HepG2 (cell line): ENCODE results near the gene EPN2. TPM values are rescaled to one million over a fixed set of nuclear protein-coding genes. Genes with fewer than 3 reads are reported as not detected.

Experiments
- CREM ChIP-seq, 2 experiments: sonication (generic) in 1 of 2; formaldehyde crosslinking in 1 of 2; IDR thresholded peaks; 2 replicates each; pipeline versions ENCODE4 v1.4.0 to v1.6.1; 2016 to 2020; ENCODE audit warnings: antibody characterized with exemption in 1 of 2, mild to moderate bottlenecking in 1 of 2, missing genetic modification reagents in 1 of 2
- DMAP1 ChIP-seq: IDR thresholded peaks from 2 replicates; pipeline ENCODE4 v1.6.1; 2016
- DRAP1 ChIP-seq: IDR thresholded peaks from 2 replicates; pipeline ENCODE4 v1.6.1; 2016; ENCODE audit warnings: missing genetic modification reagents, missing compliant biosample characterization
- GABPA ChIP-seq, 2 experiments: IDR thresholded peaks; 2 replicates each; pipeline ENCODE4 v1.6.1; 2011 to 2016; ENCODE audit warnings: low read depth in 2 of 2, low read length in 1 of 2, missing biosample characterization in 1 of 2, missing genetic modification characterization in 1 of 2
- ISX ChIP-seq: sonication (generic); formaldehyde crosslinking; conservative IDR thresholded peaks from 2 replicates; pipeline ENCODE4 v1.5.0; 2020; ENCODE audit warnings: missing genetic modification reagents
- KMT2B ChIP-seq: IDR thresholded peaks from 2 replicates; pipeline ENCODE4 v1.6.1; 2016; ENCODE audit warnings: missing genetic modification reagents, missing compliant biosample characterization
- MAFF ChIP-seq: IDR thresholded peaks from 2 replicates; pipeline ENCODE4 v1.6.1; 2011; ENCODE audit warnings: low read depth, low read length, improper control_type of control experiment
- REST ChIP-seq, 2 experiments: IDR thresholded peaks; 2 replicates each; pipeline ENCODE4 v1.6.1; 2011 to 2012; ENCODE audit warnings: low read length in 2 of 2, borderline replicate concordance in 1 of 2, low read depth in 1 of 2, mild to moderate bottlenecking in 1 of 2, moderate library complexity in 1 of 2
- SNRNP70 ChIP-seq: fragments of 200-400 bp; formaldehyde crosslinking; IDR thresholded peaks from 2 replicates; pipeline ENCODE4 v1.6.1; 2017; ENCODE audit warnings: mild to moderate bottlenecking, low read depth, low read length, moderate library complexity
- STAT6 ChIP-seq: sonication (generic); formaldehyde crosslinking; IDR thresholded peaks from 2 replicates; pipeline ENCODE4 v1.4.0; 2020; ENCODE audit warnings: missing genetic modification reagents, mild to moderate bottlenecking, borderline replicate concordance
- ZFY ChIP-seq: sonication (generic); formaldehyde crosslinking; IDR thresholded peaks from 2 replicates; pipeline ENCODE4 v1.4.0; 2020; ENCODE audit warnings: missing genetic modification reagents
- ZKSCAN1 ChIP-seq: fragments of 150-350 bp; IDR thresholded peaks from 2 replicates; pipeline ENCODE4 v1.6.1; 2014; ENCODE audit warnings: low read length
- ZMYM4 ChIP-seq: sonication (generic); formaldehyde crosslinking; IDR thresholded peaks from 2 replicates; pipeline ENCODE4 v1.8.1; 2023; ENCODE audit warnings: mild to moderate bottlenecking, missing genetic modification reagents
- ZNF276 ChIP-seq: sonication (generic); formaldehyde crosslinking; IDR thresholded peaks from 2 replicates; pipeline ENCODE4 v1.4.0; 2020; ENCODE audit warnings: mild to moderate bottlenecking, low read depth, missing genetic modification reagents
- ZNF317 ChIP-seq: sonication (generic); formaldehyde crosslinking; IDR thresholded peaks from 2 replicates; pipeline ENCODE4 v1.5.0; 2020; ENCODE audit warnings: mild to moderate bottlenecking, missing genetic modification reagents
- ZNF670 ChIP-seq: sonication (generic); formaldehyde crosslinking; IDR thresholded peaks from 2 replicates; pipeline ENCODE4 v1.8.0; 2022; ENCODE audit warnings: mild to moderate bottlenecking, missing genetic modification reagents, borderline replicate concordance
- ZNF800 ChIP-seq: sonication (generic); formaldehyde crosslinking; IDR thresholded peaks from 2 replicates; pipeline ENCODE4 v1.4.0; 2020; ENCODE audit warnings: missing genetic modification reagents
- polyA plus RNA-seq, 8 experiments: library from polyadenylated mRNA; depleted of rRNA in 3 of 8; stranded (reverse) in 7 of 8; unstranded in 1 of 8; fragments of >200 nt; fragmentation: Illumina TruSeq in 4 of 8; extraction: Trizol in 4 of 8; gene quantifications; 2 replicates each; pipeline versions ENCODE4 v1.2.1 to v1.2.3, GENCODE V29; 2011 to 2016; ENCODE audit warnings: low read depth in 4 of 8, missing spikeins in 1 of 8, mixed read lengths in 1 of 8; ENCODE audit not compliant: insufficient read depth in 1 of 8
- total RNA-seq, 5 experiments: library from RNA; depleted of rRNA; stranded (reverse); fragments of >200 nt; fragmentation: Illumina TruSeq; extraction: Trizol; gene quantifications; 2 replicates each; pipeline ENCODE4 v1.2.3, GENCODE V29; 2016; ENCODE audit warnings: low read depth in 1 of 5

The EPN2 gene
- total and polyA plus RNA-seq, 2 of the 13 experiments (the other 11 are each of a cell fraction or from before 2014, with no cell fraction given): 7.8 to 19.2 TPM

- TF ChIP-seq ZNF800 (no peak), ZFY (CRISPR knock-in tag) (peak; percentile 44; the same call in 1 of the 2 replicates), ZNF276 (CRISPR knock-in tag) (no peak), ZMYM4 (CRISPR knock-in tag) (peak; percentile 67), ISX (CRISPR knock-in tag) (no peak), ZNF317 (CRISPR knock-in tag) (peak; percentile 58; the same call in 1 of the 2 replicates), DRAP1 (CRISPR knock-in tag) (peak; percentile 59; the same call in 1 of the 2 replicates), SNRNP70 (no peak), KMT2B (CRISPR knock-in tag) (no peak), DMAP1 (CRISPR knock-in tag) (peak; percentile 44; the same call in 1 of the 2 replicates), ZKSCAN1 (no peak), ZNF670 (no peak), REST (IDR thresholded peaks at IDR 0.05; ENCODE audit: borderline replicate concordance in 1 of 2, low read depth in 1 of 2, low read length in 2 of 2) (no peak), CREM (IDR thresholded peaks at IDR 0.05) (peak; percentile 58; the same call in 1 of the 2 replicates), CREM (CRISPR knock-in tag; IDR thresholded peaks at IDR 0.05) (no peak), STAT6 (CRISPR knock-in tag) (no peak), GABPA (IDR thresholded peaks at IDR 0.05; ENCODE audit: low read depth, low read length) (no peak; the same call in 1 of the 2 replicates), GABPA (CRISPR knock-in tag; IDR thresholded peaks at IDR 0.05; ENCODE audit: low read depth) (peak; percentile 81), MAFF (no peak)
Observed at GRCh38 chr17:19317359-19318095, 80.4 kb downstream of the EPN2 start (continued).
